ENCODE data around the gene FZD10.

Gene FZD10

DNA sequence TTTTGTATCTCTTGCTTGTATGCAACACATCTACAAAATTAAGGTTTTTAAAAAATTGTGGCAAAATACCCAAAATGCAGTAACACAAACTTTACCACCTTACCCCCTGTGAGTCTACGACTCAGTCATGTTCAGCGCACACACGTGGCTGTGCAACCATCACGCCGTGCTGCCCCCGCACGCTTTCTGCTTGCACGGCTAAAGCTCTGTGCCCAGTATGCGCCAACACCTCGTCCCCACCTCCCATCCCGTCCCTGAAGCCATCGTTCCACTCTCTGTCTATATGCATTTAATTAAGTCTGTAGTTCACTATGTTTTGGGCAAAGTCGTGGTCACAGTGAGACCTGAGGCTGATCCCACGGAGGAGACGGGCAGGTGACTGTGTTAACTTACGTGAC, 36.4 kb downstream of the FZD10 start:
- Histone ChIP-seq H3K4me2 (ENCODE audit: low read depth, low read length) (no peak overlapping the region), H3K9me2 (replicated peaks; ENCODE audit: insufficient read depth, low read length) (no peaks in the 10 kb centered on the region), H3K4me3 (ENCODE audit: low read length) (no peak overlapping the region), H3K79me2 (ENCODE audit: low read length) (no peaks in the 10 kb centered on the region), H3K4me1 (ENCODE audit: low read length) (no peaks in the 10 kb centered on the region), H3K36me3 (replicated peaks; ENCODE audit: insufficient read depth, low read length) (no peaks in the 10 kb centered on the region), H4K20me1 (ENCODE audit: insufficient read depth, low read length) (no peaks in the 10 kb centered on the region), H3K9me3 (replicated peaks; ENCODE audit: insufficient read depth, low read length) (no peaks in the 10 kb centered on the region), H3K27me3 (replicated peaks; ENCODE audit: insufficient read depth, low read length) (no peaks in the 10 kb centered on the region), H3F3A (ENCODE audit: insufficient read depth, low read length) (no peaks in the 10 kb centered on the region), H3K9ac (ENCODE audit: low read length) (no peak overlapping the region), H3K27ac (ENCODE audit: low read length) (no peak overlapping the region), H2AFZ (ENCODE audit: low read length) (no peak overlapping the region)
- TF ChIP-seq, protein P1, sequence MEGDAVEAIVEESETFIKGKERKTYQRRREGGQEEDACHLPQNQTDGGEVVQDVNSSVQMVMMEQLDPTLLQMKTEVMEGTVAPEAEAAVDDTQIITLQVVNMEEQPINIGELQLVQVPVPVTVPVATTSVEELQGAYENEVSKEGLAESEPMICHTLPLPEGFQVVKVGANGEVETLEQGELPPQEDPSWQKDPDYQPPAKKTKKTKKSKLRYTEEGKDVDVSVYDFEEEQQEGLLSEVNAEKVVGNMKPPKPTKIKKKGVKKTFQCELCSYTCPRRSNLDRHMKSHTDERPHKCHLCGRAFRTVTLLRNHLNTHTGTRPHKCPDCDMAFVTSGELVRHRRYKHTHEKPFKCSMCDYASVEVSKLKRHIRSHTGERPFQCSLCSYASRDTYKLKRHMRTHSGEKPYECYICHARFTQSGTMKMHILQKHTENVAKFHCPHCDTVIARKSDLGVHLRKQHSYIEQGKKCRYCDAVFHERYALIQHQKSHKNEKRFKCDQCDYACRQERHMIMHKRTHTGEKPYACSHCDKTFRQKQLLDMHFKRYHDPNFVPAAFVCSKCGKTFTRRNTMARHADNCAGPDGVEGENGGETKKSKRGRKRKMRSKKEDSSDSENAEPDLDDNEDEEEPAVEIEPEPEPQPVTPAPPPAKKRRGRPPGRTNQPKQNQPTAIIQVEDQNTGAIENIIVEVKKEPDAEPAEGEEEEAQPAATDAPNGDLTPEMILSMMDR (IDR thresholded peaks at IDR 0.05; ENCODE audit: low read length), result no peak
- TF ChIP-seq EZH2 (optimal IDR thresholded peaks at IDR 0.05; ENCODE audit: low read depth, low read length) (no peak), EZH2phosphoT487 (IDR thresholded peaks at IDR 0.05; ENCODE audit: low read length) (no peak)
- DNase-seq, result no peak

DNA sequence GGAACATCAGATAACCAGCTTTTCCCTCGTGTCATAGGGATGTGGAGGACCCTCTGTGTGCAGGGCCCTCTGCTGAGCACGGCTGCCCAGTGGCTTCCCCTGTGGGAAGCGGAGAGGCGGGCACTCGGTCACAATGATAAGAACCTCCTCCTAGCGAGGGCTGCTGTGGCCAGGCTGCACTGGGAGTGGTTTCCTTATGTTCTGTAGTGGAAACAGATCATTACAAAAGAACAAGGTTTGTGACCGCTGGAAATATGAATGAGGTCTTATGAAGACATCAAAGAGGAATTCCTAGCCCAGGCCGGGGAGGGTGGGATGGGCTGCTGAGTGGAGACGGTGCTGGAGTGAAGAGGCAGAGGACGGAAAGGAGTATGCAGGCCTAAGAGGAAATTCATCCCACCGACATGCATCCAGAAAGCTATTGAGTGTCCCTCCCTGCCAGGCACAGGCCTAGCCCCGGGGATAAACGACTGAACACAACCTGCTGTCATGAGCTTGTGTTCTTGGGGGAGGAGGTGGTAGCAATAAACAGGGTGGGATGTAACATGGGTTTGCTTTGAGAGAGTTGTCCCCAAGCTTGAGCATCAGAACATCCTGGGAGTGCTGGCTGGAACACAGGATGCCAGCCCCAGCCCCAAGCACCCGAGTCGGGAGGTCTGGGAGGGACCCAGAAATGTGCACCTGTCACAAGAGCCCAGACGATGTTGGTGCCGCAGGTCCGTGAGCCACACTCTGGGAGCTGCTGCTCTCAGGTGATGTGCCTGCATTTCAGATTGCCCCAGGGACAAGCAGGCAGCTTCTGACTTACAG, 37.5 kb downstream of the FZD10 start:
- Histone ChIP-seq H2AFZ (ENCODE audit: low read length) (no peak overlapping the region), H3K4me2 (ENCODE audit: low read depth, low read length) (no peak overlapping the region), H3K4me1 (ENCODE audit: low read length) (no peaks in the 10 kb centered on the region), H4K20me1 (ENCODE audit: insufficient read depth, low read length) (no peaks in the 10 kb centered on the region), H3F3A (ENCODE audit: insufficient read depth, low read length) (no peaks in the 10 kb centered on the region), H3K36me3 (replicated peaks; ENCODE audit: insufficient read depth, low read length) (no peaks in the 10 kb centered on the region), H3K4me3 (ENCODE audit: low read length) (no peak overlapping the region), H3K9me2 (replicated peaks; ENCODE audit: insufficient read depth, low read length) (no peaks in the 10 kb centered on the region), H3K9me3 (replicated peaks; ENCODE audit: insufficient read depth, low read length) (no peaks in the 10 kb centered on the region), H3K9ac (ENCODE audit: low read length) (no peak overlapping the region), H3K79me2 (ENCODE audit: low read length) (no peaks in the 10 kb centered on the region), H3K27me3 (replicated peaks; ENCODE audit: insufficient read depth, low read length) (no peaks in the 10 kb centered on the region), H3K27ac (ENCODE audit: low read length) (no peak overlapping the region)
- DNase-seq, result no peak
- TF ChIP-seq EZH2 (optimal IDR thresholded peaks at IDR 0.05; ENCODE audit: low read depth, low read length) (no peak), EZH2phosphoT487 (IDR thresholded peaks at IDR 0.05; ENCODE audit: low read length) (no peak)
- TF ChIP-seq, protein P1 (IDR thresholded peaks at IDR 0.05; ENCODE audit: low read length), result no peak

DNA sequence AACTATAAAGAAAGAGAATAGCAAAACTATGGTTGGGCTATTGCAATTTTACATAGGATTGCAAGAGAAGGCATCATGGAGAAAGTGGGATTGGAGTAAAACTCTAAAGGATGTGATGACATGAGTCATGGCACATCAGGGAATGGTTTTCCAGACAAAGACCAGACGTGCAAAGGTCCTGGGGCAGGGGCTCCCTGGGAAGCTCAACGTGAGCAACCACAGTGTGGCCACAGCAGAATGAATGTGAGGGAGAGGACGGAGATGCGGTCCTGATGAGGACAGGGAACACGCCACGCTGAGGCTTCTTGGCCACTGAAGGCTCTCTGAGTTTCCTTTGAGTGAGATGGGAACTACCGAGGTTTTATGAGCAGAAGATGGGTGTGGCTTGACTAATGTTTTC, 38.2 kb downstream of the FZD10 start:
- H3K79me2 ChIP-seq (ENCODE audit: low read length), result no peaks in the 10 kb centered on the region
- no peak overlapping the region for H3K9ac ChIP-seq (ENCODE audit: low read length)
- no peaks in the 10 kb centered on the region for H3K27me3 ChIP-seq (replicated peaks; ENCODE audit: insufficient read depth, low read length)
- no peak overlapping the region for H3K27ac ChIP-seq (ENCODE audit: low read length)
- no peak for TF ChIP-seq EZH2phosphoT487 (IDR thresholded peaks at IDR 0.05; ENCODE audit: low read length)
- no peak for TF ChIP-seq EZH2 (optimal IDR thresholded peaks at IDR 0.05; ENCODE audit: low read depth, low read length)
- TF ChIP-seq, protein P1 (IDR thresholded peaks at IDR 0.05; ENCODE audit: low read length), result no peak
- H3F3A ChIP-seq (ENCODE audit: insufficient read depth, low read length), result no peaks in the 10 kb centered on the region
- H3K9me3 ChIP-seq (replicated peaks; ENCODE audit: insufficient read depth, low read length), result no peaks in the 10 kb centered on the region
- H3K4me1 ChIP-seq (ENCODE audit: low read length), result no peaks in the 10 kb centered on the region
- no peaks in the 10 kb centered on the region for H3K36me3 ChIP-seq (replicated peaks; ENCODE audit: insufficient read depth, low read length)
- no peaks in the 10 kb centered on the region for H4K20me1 ChIP-seq (ENCODE audit: insufficient read depth, low read length)
- H3K4me2 ChIP-seq (ENCODE audit: low read depth, low read length), result no peak overlapping the region
- DNase-seq, result no peak
- H3K4me3 ChIP-seq (ENCODE audit: low read length), result no peak overlapping the region
- no peak overlapping the region for H2AFZ ChIP-seq (ENCODE audit: low read length)
- H3K9me2 ChIP-seq (replicated peaks; ENCODE audit: insufficient read depth, low read length), result no peaks in the 10 kb centered on the region

Data from MM.1S (cell line).